ENCODE measurements around the gene CALHM2.

Gene CALHM2

GRCh38 chr10:103415581-103415980 lies 36.6 kb downstream of the CALHM2 start:
- no peak for DNase-seq

- no peak for DNase-seq
Observed at GRCh38 chr10:103413564-103413963, 38.6 kb downstream of the CALHM2 start.

GRCh38 chr10:103397191-103397825 lies 54.9 kb downstream of the CALHM2 start:
- no peak for DNase-seq

- DNase-seq, result no peak
Observed at GRCh38 chr10:103396789-103397087, 55.4 kb downstream of the CALHM2 start.
